ENCODE measurements around the gene OSGIN1. TPM values are rescaled to one million over a fixed set of nuclear protein-coding genes. Genes with fewer than 3 reads are reported as not detected.

The OSGIN1 gene
- polyA plus RNA-seq, 3 donors = 1.8 to 4.0 (median 2.0) TPM

GRCh38 chr16:83968306-83968851 lies 15.3 kb downstream of the OSGIN1 start:
- WGBS (ENCODE audit: insufficient coverage) = 3% methylated on average over 65 of the region's 87 CpGs
- no peak for DNase-seq
- H3K9me3 Mint-ChIP-seq = peaks cover 0 to 10% (median 3%) of the 10 kb centered on the region in 7 donors
- TF ChIP-seq, protein P1, sequence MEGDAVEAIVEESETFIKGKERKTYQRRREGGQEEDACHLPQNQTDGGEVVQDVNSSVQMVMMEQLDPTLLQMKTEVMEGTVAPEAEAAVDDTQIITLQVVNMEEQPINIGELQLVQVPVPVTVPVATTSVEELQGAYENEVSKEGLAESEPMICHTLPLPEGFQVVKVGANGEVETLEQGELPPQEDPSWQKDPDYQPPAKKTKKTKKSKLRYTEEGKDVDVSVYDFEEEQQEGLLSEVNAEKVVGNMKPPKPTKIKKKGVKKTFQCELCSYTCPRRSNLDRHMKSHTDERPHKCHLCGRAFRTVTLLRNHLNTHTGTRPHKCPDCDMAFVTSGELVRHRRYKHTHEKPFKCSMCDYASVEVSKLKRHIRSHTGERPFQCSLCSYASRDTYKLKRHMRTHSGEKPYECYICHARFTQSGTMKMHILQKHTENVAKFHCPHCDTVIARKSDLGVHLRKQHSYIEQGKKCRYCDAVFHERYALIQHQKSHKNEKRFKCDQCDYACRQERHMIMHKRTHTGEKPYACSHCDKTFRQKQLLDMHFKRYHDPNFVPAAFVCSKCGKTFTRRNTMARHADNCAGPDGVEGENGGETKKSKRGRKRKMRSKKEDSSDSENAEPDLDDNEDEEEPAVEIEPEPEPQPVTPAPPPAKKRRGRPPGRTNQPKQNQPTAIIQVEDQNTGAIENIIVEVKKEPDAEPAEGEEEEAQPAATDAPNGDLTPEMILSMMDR (IDR thresholded peaks at IDR 0.05) = no peak
- H3K27ac ChIP-seq (ENCODE audit: low read depth in 1 of 2, low read length in 2 of 2) = no peak overlapping the region
- no peaks in the 10 kb centered on the region for H3K4me1 ChIP-seq (ENCODE audit: control insufficient read depth in 1 of 2, insufficient read depth in 2 of 2, low read length in 2 of 2)
- H3K4me3 ChIP-seq (replicated peaks in 1 of 3; ENCODE audit: low read depth in 2 of 3, low read length in 3 of 3) = no peak overlapping the region
- peaks cover 6 to 32% of the 10 kb centered on the region in 2 donors for H3K27me3 ChIP-seq (ENCODE audit: control insufficient read depth in 2 of 2, insufficient read depth in 2 of 2, low read length in 2 of 2)
- peak overlapping the region in 1 of 2 donors; percentile 46 for H3K4me3 Mint-ChIP-seq
- H3K36me3 ChIP-seq (replicated peaks in 1 of 2; ENCODE audit: control insufficient read depth in 1 of 2, insufficient read depth in 2 of 2, low read length in 2 of 2) = no peaks in the 10 kb centered on the region
- peaks cover 2 to 10% of the 10 kb centered on the region in 2 donors for H3K36me3 Mint-ChIP-seq
- peaks cover 30 to 53% (median 40%) of the 10 kb centered on the region in 3 donors for H3K27me3 Mint-ChIP-seq (ENCODE audit: low read depth in 3 of 3)
- no peak overlapping the region for H3K27ac Mint-ChIP-seq
- H3K9ac ChIP-seq (ENCODE audit: insufficient read depth, low read length, poor library complexity, severe bottlenecking) = no peak overlapping the region
- no peaks in the 10 kb centered on the region for H3K79me2 ChIP-seq (ENCODE audit: insufficient read depth, low read length)
- H3K9me3 ChIP-seq (replicated peaks in 1 of 2; ENCODE audit: control insufficient read depth in 1 of 2, insufficient read depth in 1 of 2, low read length in 2 of 2) = peaks cover 0 to 4% of the 10 kb centered on the region in 2 donors
- no peak overlapping the region for H2AFZ ChIP-seq (ENCODE audit: insufficient read depth, low read depth, low read length, poor library complexity, severe bottlenecking)
- H4K20me1 ChIP-seq (ENCODE audit: insufficient read depth, low read length) = no peaks in the 10 kb centered on the region
- peak overlapping the region; percentile 54 for H3K4me2 ChIP-seq (replicated peaks; ENCODE audit: extremely low read depth, low read length, poor library complexity, severe bottlenecking)
- intact Hi-C loops (cut with micrococcal nuclease) = loop anchor here (2.0 to 10.0 kb wide), 3 partner anchors 218 to 536 kb away; partner anchors contain the start of genes TAF1C (in 2 of the 2) and MEAK7 (in 1 of the 2)
- H3K4me1 Mint-ChIP-seq = peaks cover 2% of the 10 kb centered on the region

GRCh38 chr16:83968891-83969649 lies 16.0 kb downstream of the OSGIN1 start:
- Mint-ChIP-seq H3K4me3 (peak overlapping the region; percentile 49 to 74), H3K27ac (no peak overlapping the region), H3K9me3 (peaks cover 0 to 10% (median 3%) of the 10 kb centered on the region in 7 donors), H3K36me3 (peaks cover 2 to 6% of the 10 kb centered on the region in 2 donors), H3K27me3 (ENCODE audit: low read depth in 3 of 3) (peaks cover 32 to 53% (median 40%) of the 10 kb centered on the region in 3 donors), H3K4me1 (peaks cover 2% of the 10 kb centered on the region)
- Histone ChIP-seq H4K20me1 (ENCODE audit: insufficient read depth, low read length) (no peaks in the 10 kb centered on the region), H3K9me3 (replicated peaks in 1 of 2; ENCODE audit: control insufficient read depth in 1 of 2, insufficient read depth in 1 of 2, low read length in 2 of 2) (peaks cover 0 to 4% of the 10 kb centered on the region in 2 donors), H3K27ac (ENCODE audit: low read depth in 1 of 2, low read length in 2 of 2) (no peak overlapping the region), H3K4me1 (ENCODE audit: control insufficient read depth in 1 of 2, insufficient read depth in 2 of 2, low read length in 2 of 2) (no peaks in the 10 kb centered on the region), H3K27me3 (ENCODE audit: control insufficient read depth in 2 of 2, insufficient read depth in 2 of 2, low read length in 2 of 2) (peaks cover 6 to 32% of the 10 kb centered on the region in 2 donors), H3K79me2 (ENCODE audit: insufficient read depth, low read length) (no peaks in the 10 kb centered on the region), H3K36me3 (replicated peaks in 1 of 2; ENCODE audit: control insufficient read depth in 1 of 2, insufficient read depth in 2 of 2, low read length in 2 of 2) (no peaks in the 10 kb centered on the region), H3K4me3 (replicated peaks in 1 of 3; ENCODE audit: low read depth in 2 of 3, low read length in 3 of 3) (no peak overlapping the region), H2AFZ (ENCODE audit: insufficient read depth, low read depth, low read length, poor library complexity, severe bottlenecking) (no peak overlapping the region), H3K4me2 (replicated peaks; ENCODE audit: extremely low read depth, low read length, poor library complexity, severe bottlenecking) (no peak overlapping the region), H3K9ac (ENCODE audit: insufficient read depth, low read length, poor library complexity, severe bottlenecking) (no peak overlapping the region)
- WGBS (ENCODE audit: insufficient coverage) = 9% methylated on average over 42 of the region's 45 CpGs
- DNase-seq = no peak
- intact Hi-C loops (cut with micrococcal nuclease) = loop anchor here (2.0 to 10.0 kb wide), 3 partner anchors 218 to 536 kb away; partner anchors contain the start of genes TAF1C (in 2 of the 2) and MEAK7 (in 1 of the 2)
- TF ChIP-seq, protein P1 (IDR thresholded peaks at IDR 0.05) = no peak

Measured in CD14-positive monocyte (primary cell).